GM06990 (cell line): ENCODE data around the gene SLC2A5.
"Not testable (repeated sequence)": the region's sequence is repeated elsewhere in the genome, so short reads cannot be mapped to it uniquely, and the experiment has no call there.

ENCODE experiments used
- DNase-seq: peaks from one replicate; pipeline ENCODE4 v3.0.0-alpha.2; 2011; ENCODE audit not compliant: insufficient read length; ENCODE audit errors: extremely low read depth
- H3K27me3 ChIP-seq: replicated peaks from 2 replicates; pipeline ENCODE4 v1.6.0; 2011; ENCODE audit warnings: low read length; ENCODE audit not compliant: control insufficient read depth, insufficient read depth
- H3K36me3 ChIP-seq: 2 replicates; pipeline ENCODE4 v1.5.1; 2011; ENCODE audit warnings: low read length; ENCODE audit not compliant: control insufficient read depth, insufficient read depth
- H3K4me3 ChIP-seq: replicated peaks from 2 replicates; pipeline ENCODE4 v1.5.1; 2011; ENCODE audit warnings: low read depth, mild to moderate bottlenecking, control low read depth, low read length
- TF ChIP-seq, protein P1 (sequence below): IDR thresholded peaks from 2 replicates; pipeline ENCODE4 v1.5.1; 2011; ENCODE audit warnings: low read length, control low read depth, mild to moderate bottlenecking, inconsistent platforms; ENCODE audit not compliant: insufficient read depth, poor library complexity, severe bottlenecking

Gene SLC2A5

DNA sequence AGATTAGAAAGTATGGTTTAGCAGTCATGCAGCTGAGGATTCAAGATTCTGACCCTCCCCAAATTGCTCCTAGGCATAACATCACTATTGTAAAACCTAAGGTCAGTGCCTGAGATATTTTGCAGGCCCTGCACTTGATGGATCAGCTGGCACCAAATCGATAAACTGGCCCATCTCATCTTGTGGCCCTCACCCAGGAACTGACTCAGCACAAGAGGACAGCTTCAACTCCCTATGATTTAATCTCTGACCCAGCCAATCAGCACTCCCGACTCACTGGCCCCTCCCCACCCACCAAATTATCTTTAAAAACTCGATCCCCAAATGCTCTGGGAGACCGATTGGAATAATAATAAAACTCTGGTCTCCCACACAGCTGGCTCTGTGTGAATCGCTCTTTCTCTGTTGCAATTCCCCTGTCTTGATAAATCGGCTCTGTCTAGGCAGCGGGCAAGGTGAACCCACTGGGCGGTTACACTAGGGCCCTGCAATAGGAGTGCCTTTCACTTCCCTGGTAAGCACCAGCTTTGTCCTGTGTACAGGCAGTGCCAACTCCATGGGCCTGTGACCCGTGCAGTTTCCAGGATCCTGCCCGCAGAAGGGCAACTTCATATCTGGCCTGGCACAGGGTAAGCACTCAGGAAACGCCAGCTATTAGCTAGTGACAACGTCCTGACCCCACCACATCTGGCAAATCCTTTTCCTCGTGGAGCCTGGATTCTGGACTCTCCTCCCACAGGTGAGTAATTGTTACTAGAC is 28.7 kb upstream of the SLC2A5 start:
- Histone ChIP-seq H3K27me3 (no peaks in the 10 kb centered on the region), H3K4me3 (no peak overlapping the region), H3K36me3 (no peaks in the 10 kb centered on the region)
- no peak for DNase-seq
- TF ChIP-seq, protein P1, sequence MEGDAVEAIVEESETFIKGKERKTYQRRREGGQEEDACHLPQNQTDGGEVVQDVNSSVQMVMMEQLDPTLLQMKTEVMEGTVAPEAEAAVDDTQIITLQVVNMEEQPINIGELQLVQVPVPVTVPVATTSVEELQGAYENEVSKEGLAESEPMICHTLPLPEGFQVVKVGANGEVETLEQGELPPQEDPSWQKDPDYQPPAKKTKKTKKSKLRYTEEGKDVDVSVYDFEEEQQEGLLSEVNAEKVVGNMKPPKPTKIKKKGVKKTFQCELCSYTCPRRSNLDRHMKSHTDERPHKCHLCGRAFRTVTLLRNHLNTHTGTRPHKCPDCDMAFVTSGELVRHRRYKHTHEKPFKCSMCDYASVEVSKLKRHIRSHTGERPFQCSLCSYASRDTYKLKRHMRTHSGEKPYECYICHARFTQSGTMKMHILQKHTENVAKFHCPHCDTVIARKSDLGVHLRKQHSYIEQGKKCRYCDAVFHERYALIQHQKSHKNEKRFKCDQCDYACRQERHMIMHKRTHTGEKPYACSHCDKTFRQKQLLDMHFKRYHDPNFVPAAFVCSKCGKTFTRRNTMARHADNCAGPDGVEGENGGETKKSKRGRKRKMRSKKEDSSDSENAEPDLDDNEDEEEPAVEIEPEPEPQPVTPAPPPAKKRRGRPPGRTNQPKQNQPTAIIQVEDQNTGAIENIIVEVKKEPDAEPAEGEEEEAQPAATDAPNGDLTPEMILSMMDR, result no peak

DNA sequence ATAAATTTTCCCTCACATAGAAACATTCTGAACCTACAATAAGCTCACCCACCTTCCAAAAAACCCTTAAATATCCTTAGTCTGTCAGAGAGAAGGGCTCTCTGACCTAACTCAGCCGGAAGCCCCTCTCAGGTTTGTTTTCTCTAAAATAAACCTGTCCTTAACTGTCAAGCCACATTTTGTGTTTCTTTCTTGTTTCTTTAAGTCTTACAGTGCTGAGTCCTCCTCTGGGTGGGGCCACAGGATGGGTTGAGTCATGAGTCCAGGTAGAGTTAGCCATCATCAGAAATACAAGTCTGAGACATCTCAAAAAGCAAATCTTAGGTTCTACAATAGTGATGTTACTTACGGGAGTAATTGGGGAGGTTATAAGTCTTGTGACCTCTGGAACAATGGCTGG is 26.4 kb upstream of the SLC2A5 start:
- Histone ChIP-seq H3K4me3 (no peak overlapping the region), H3K36me3 (no peaks in the 10 kb centered on the region), H3K27me3 (no peaks in the 10 kb centered on the region; the same call in 1 of the 2 replicates)
- TF ChIP-seq, protein P1, result no peak
- DNase-seq, result no peak

DNA sequence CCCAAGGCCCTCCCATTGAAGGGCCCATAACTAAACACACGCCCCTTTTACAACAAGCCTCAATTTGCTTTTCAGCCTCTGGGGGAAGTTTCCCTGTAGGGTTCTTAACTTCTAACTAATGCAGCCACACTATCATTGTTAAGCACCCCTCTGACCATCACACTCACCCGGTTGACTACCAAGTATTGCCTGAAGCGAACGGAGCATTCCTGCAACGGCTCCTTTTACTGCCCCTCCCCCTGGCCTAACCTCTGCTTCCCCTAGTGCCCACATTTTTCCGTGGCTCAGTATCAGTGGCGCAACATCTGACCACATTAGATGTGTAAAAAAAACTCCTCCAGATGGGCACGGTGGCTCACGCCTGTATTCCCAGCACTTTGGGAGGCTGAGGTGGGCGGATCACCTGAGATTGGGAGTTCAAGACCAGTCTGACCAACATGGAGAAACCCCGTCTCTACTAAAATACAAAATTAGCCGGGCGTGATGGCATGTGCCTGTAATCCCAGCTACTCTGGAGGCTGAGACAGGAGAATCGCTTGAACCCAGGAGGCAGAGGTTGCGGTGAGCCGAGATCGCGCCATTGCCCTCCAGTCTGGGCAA is 24.7 kb upstream of the SLC2A5 start:
- H3K27me3 ChIP-seq, H3K36me3 ChIP-seq, H3K4me3 ChIP-seq, DNase-seq: not testable (repeated sequence)

DNA sequence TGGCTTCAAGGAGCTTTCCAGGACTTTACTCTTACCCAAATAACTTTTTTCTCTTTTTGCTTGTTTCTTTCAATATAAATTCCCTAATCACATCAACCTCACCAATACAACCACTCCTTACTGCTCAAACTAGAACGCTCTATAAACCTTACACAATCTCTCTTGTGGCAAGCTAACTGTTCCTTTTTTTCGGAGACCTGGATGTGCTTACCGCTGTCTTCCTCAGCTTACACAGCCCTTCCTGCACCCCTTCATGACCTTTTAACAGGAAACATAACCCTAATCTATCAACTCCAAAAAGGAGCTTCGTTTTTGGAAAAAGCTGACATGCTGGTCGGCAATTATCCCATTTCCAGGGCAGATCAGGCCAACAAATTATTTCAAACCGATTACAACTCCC is 24.1 kb upstream of the SLC2A5 start:
- no peak overlapping the region for H3K4me3 ChIP-seq
- TF ChIP-seq, protein P1, result no peak
- no peak for DNase-seq
- no peaks in the 10 kb centered on the region; the same call in 1 of the 2 replicates for H3K27me3 ChIP-seq
- H3K36me3 ChIP-seq, result no peaks in the 10 kb centered on the region

GRCh38 chr1:9093091-9093490 is 23.7 kb upstream of the SLC2A5 start:
- no peaks in the 10 kb centered on the region; the same call in 1 of the 2 replicates for H3K27me3 ChIP-seq
- TF ChIP-seq, protein P1, result no peak
- H3K36me3 ChIP-seq, result no peaks in the 10 kb centered on the region
- no peak for DNase-seq
- H3K4me3 ChIP-seq, result no peak overlapping the region

- Histone ChIP-seq H3K36me3 (no peaks in the 10 kb centered on the region), H3K4me3 (no peak overlapping the region), H3K27me3 (no peaks in the 10 kb centered on the region; the same call in 1 of the 2 replicates)
- TF ChIP-seq, protein P1, result no peak
- DNase-seq, result no peak
Observed at GRCh38 chr1:9088807-9089206, 19.4 kb upstream of the SLC2A5 start.
